Measurements from ENCODE around the gene RIPOR2. TPM values are rescaled to one million over a fixed set of nuclear protein-coding genes. Genes with fewer than 3 reads are reported as not detected.
A peak's percentile ranks its signal among the peaks of the same experiment; 100 is the strongest.

The RIPOR2 gene
- polyA plus RNA-seq, 3 donors: 154 to 181 (median 179) TPM

GRCh38 chr6:24876499-24877465 lies 59.0 kb downstream of the RIPOR2 start:
- peaks cover 4 to 6% of the 10 kb centered on the region in 2 donors for H3K9me3 ChIP-seq (replicated peaks in 1 of 2; ENCODE audit: control insufficient read depth in 1 of 2, insufficient read depth in 1 of 2, low read length in 2 of 2)
- Mint-ChIP-seq H3K36me3 (peaks cover 84 to 89% of the 10 kb centered on the region in 2 donors), H3K9me3 (peaks cover 10 to 16% (median 11%) of the 10 kb centered on the region in 7 donors), H3K4me1 (peaks cover 19% of the 10 kb centered on the region), H3K4me3 (no peak overlapping the region), H3K27me3 (ENCODE audit: low read depth in 3 of 3) (no peaks in the 10 kb centered on the region), H3K27ac (peak overlapping the region in 5 of 7 donors; percentile 50 to 85 (median 81))
- intact Hi-C loops (cut with micrococcal nuclease): no loop called here
- TF ChIP-seq, protein P1, sequence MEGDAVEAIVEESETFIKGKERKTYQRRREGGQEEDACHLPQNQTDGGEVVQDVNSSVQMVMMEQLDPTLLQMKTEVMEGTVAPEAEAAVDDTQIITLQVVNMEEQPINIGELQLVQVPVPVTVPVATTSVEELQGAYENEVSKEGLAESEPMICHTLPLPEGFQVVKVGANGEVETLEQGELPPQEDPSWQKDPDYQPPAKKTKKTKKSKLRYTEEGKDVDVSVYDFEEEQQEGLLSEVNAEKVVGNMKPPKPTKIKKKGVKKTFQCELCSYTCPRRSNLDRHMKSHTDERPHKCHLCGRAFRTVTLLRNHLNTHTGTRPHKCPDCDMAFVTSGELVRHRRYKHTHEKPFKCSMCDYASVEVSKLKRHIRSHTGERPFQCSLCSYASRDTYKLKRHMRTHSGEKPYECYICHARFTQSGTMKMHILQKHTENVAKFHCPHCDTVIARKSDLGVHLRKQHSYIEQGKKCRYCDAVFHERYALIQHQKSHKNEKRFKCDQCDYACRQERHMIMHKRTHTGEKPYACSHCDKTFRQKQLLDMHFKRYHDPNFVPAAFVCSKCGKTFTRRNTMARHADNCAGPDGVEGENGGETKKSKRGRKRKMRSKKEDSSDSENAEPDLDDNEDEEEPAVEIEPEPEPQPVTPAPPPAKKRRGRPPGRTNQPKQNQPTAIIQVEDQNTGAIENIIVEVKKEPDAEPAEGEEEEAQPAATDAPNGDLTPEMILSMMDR (IDR thresholded peaks at IDR 0.05): no peak
- peaks cover 9 to 10% of the 10 kb centered on the region in 2 donors for H3K4me1 ChIP-seq (ENCODE audit: control insufficient read depth in 1 of 2, insufficient read depth in 2 of 2, low read length in 2 of 2)
- H3K4me3 ChIP-seq (replicated peaks in 1 of 3; ENCODE audit: low read depth in 2 of 3, low read length in 3 of 3): no peak overlapping the region
- H3K79me2 ChIP-seq (ENCODE audit: insufficient read depth, low read length): peaks cover 81% of the 10 kb centered on the region
- peaks cover 64 to 96% of the 10 kb centered on the region in 2 donors for H3K36me3 ChIP-seq (replicated peaks in 1 of 2; ENCODE audit: control insufficient read depth in 1 of 2, insufficient read depth in 2 of 2, low read length in 2 of 2)
- H4K20me1 ChIP-seq (ENCODE audit: insufficient read depth, low read length): peaks cover 100% of the 10 kb centered on the region
- H3K27ac ChIP-seq (ENCODE audit: low read depth in 1 of 2, low read length in 2 of 2): peak overlapping the region in 1 of 2 donors; percentile 71
- H3K9ac ChIP-seq (ENCODE audit: insufficient read depth, low read length, poor library complexity, severe bottlenecking): no peak overlapping the region
- no peak for DNase-seq
- no peaks in the 10 kb centered on the region for H3K27me3 ChIP-seq (ENCODE audit: control insufficient read depth in 2 of 2, insufficient read depth in 2 of 2, low read length in 2 of 2)
- H3K4me2 ChIP-seq (replicated peaks; ENCODE audit: extremely low read depth, low read length, poor library complexity, severe bottlenecking): no peak overlapping the region
- whole genome bisulfite sequencing (ENCODE audit: insufficient coverage): 100% methylated on average over 8 of the region's 11 CpGs
- no peak overlapping the region for H2AFZ ChIP-seq (ENCODE audit: insufficient read depth, low read depth, low read length, poor library complexity, severe bottlenecking)

GRCh38 chr6:24875534-24875901 lies 60.2 kb downstream of the RIPOR2 start:
- H3K36me3 ChIP-seq (replicated peaks in 1 of 2; ENCODE audit: control insufficient read depth in 1 of 2, insufficient read depth in 2 of 2, low read length in 2 of 2): peaks cover 72 to 96% of the 10 kb centered on the region in 2 donors
- no peak overlapping the region for H3K9ac ChIP-seq (ENCODE audit: insufficient read depth, low read length, poor library complexity, severe bottlenecking)
- intact Hi-C loops (cut with micrococcal nuclease): no loop called here
- H3K27me3 ChIP-seq (ENCODE audit: control insufficient read depth in 2 of 2, insufficient read depth in 2 of 2, low read length in 2 of 2): no peaks in the 10 kb centered on the region
- H3K4me3 Mint-ChIP-seq: no peak overlapping the region
- peaks cover 87 to 94% of the 10 kb centered on the region in 2 donors for H3K36me3 Mint-ChIP-seq
- peaks cover 68% of the 10 kb centered on the region for H3K79me2 ChIP-seq (ENCODE audit: insufficient read depth, low read length)
- peaks cover 4 to 6% of the 10 kb centered on the region in 2 donors for H3K9me3 ChIP-seq (replicated peaks in 1 of 2; ENCODE audit: control insufficient read depth in 1 of 2, insufficient read depth in 1 of 2, low read length in 2 of 2)
- no peak overlapping the region for H3K4me3 ChIP-seq (replicated peaks in 1 of 3; ENCODE audit: low read depth in 2 of 3, low read length in 3 of 3)
- peak overlapping the region in 3 of 7 donors; percentile 10 to 74 (median 58) for H3K27ac Mint-ChIP-seq
- H2AFZ ChIP-seq (ENCODE audit: insufficient read depth, low read depth, low read length, poor library complexity, severe bottlenecking): no peak overlapping the region
- DNase-seq: no peak
- peaks cover 13% of the 10 kb centered on the region for H3K4me1 Mint-ChIP-seq
- TF ChIP-seq, protein P1 (IDR thresholded peaks at IDR 0.05): no peak
- H4K20me1 ChIP-seq (ENCODE audit: insufficient read depth, low read length): peaks cover 100% of the 10 kb centered on the region
- no peaks in the 10 kb centered on the region for H3K27me3 Mint-ChIP-seq (ENCODE audit: low read depth in 3 of 3)
- H3K4me2 ChIP-seq (replicated peaks; ENCODE audit: extremely low read depth, low read length, poor library complexity, severe bottlenecking): no peak overlapping the region
- peaks cover 9 to 10% of the 10 kb centered on the region in 2 donors for H3K4me1 ChIP-seq (ENCODE audit: control insufficient read depth in 1 of 2, insufficient read depth in 2 of 2, low read length in 2 of 2)
- 98% methylated on average over 7 of the region's 9 CpGs for WGBS (ENCODE audit: insufficient coverage)
- peak overlapping the region in 1 of 2 donors; percentile 12 for H3K27ac ChIP-seq (ENCODE audit: low read depth in 1 of 2, low read length in 2 of 2)
- peaks cover 10 to 16% (median 11%) of the 10 kb centered on the region in 7 donors for H3K9me3 Mint-ChIP-seq

Measured in CD14-positive monocyte (primary cell).